Measurements from ENCODE around the gene MROH8. TPM values are rescaled to one million over a fixed set of nuclear protein-coding genes. Genes with fewer than 3 reads are reported as not detected.

The MROH8 gene
- total RNA-seq, 2 experiments from 2014 or later, result 2.1 to 3.1 TPM

- CTCF ChIA-PET, result no interaction called here
- POLR2A ChIA-PET, result no interaction called here
- H3K4me3 Mint-ChIP-seq, result no peak overlapping the region
Measured at GRCh38 chr20:37161830-37162549, 17.4 kb downstream of the MROH8 start.

GRCh38 chr20:37160683-37161082 is 18.7 kb downstream of the MROH8 start:
- Mint-ChIP-seq H3K36me3 (ENCODE audit: low read depth) (no peaks in the 10 kb centered on the region), H3K9me3 (no peaks in the 10 kb centered on the region), H3K4me3 (no peak overlapping the region), H3K27ac (no peak overlapping the region), H3K4me1 (ENCODE audit: low read depth) (no peaks in the 10 kb centered on the region), H3K27me3 (no peaks in the 10 kb centered on the region)
- POLR2A ChIA-PET, result no interaction called here
- no peak for DNase-seq
- TF ChIP-seq, protein P1, sequence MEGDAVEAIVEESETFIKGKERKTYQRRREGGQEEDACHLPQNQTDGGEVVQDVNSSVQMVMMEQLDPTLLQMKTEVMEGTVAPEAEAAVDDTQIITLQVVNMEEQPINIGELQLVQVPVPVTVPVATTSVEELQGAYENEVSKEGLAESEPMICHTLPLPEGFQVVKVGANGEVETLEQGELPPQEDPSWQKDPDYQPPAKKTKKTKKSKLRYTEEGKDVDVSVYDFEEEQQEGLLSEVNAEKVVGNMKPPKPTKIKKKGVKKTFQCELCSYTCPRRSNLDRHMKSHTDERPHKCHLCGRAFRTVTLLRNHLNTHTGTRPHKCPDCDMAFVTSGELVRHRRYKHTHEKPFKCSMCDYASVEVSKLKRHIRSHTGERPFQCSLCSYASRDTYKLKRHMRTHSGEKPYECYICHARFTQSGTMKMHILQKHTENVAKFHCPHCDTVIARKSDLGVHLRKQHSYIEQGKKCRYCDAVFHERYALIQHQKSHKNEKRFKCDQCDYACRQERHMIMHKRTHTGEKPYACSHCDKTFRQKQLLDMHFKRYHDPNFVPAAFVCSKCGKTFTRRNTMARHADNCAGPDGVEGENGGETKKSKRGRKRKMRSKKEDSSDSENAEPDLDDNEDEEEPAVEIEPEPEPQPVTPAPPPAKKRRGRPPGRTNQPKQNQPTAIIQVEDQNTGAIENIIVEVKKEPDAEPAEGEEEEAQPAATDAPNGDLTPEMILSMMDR (IDR thresholded peaks at IDR 0.05), result no peak
- no peak for ATAC-seq
- CTCF ChIA-PET, result no interaction called here
- intact Hi-C loops (cut with micrococcal nuclease), result no loop called here

More at GRCh38 chr20:37161830-37162549, 17.4 kb downstream of the MROH8 start:
- no peak for ATAC-seq
- Mint-ChIP-seq H3K4me1 (ENCODE audit: low read depth) (no peaks in the 10 kb centered on the region), H3K27me3 (no peaks in the 10 kb centered on the region), H3K9me3 (no peaks in the 10 kb centered on the region), H3K27ac (no peak overlapping the region), H3K36me3 (ENCODE audit: low read depth) (no peaks in the 10 kb centered on the region)
- TF ChIP-seq, protein P1 (IDR thresholded peaks at IDR 0.05), result no peak
- intact Hi-C loops (cut with micrococcal nuclease), result no loop called here
- DNase-seq, result no peak

DNA sequence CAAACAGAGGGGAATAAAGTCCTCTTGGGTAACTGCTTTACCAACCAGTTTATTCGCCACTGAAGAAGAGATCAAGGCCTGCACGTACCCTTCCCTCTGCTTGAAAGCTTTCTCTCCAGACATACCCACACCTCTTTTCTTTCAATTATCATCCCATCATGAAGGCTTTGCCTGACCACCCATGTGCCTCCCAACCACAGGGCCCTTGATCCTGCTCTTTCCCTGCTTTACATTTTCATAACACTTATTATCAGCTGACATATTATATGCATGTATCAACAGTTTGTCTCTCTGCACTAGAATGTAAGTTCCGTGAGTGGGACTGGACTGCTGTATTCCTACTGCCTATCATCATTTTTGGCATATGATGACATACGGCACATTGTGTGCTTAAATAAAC is 21.1 kb downstream of the MROH8 start:
- H3K36me3 Mint-ChIP-seq (ENCODE audit: low read depth), result no peaks in the 10 kb centered on the region
- TF ChIP-seq, protein P1 (IDR thresholded peaks at IDR 0.05), result no peak
- no peaks in the 10 kb centered on the region for H3K4me1 Mint-ChIP-seq (ENCODE audit: low read depth)
- POLR2A ChIA-PET, result no interaction called here
- no peak for DNase-seq
- H3K9me3 Mint-ChIP-seq, result no peaks in the 10 kb centered on the region
- CTCF ChIA-PET, result no interaction called here
- no peak for ATAC-seq
- H3K27me3 Mint-ChIP-seq, result no peaks in the 10 kb centered on the region
- intact Hi-C loops (cut with micrococcal nuclease), result no loop called here
- H3K4me3 Mint-ChIP-seq, result no peak overlapping the region
- H3K27ac Mint-ChIP-seq, result no peak overlapping the region

GRCh38 chr20:37155987-37156386 is 23.4 kb downstream of the MROH8 start:
- TF ChIP-seq, protein P1 (IDR thresholded peaks at IDR 0.05), result no peak
- H3K36me3 Mint-ChIP-seq (ENCODE audit: low read depth), result no peaks in the 10 kb centered on the region
- ChIA-PET CTCF (interaction anchor here (1.9 kb wide), 1 partner anchor 40 kb away, joined by 8 read pairs; no protein-coding TSS in a partner anchor), POLR2A (no interaction called here)
- DNase-seq (no peak), ATAC-seq (no peak)
- intact Hi-C loops (cut with micrococcal nuclease), result no loop called here
- no peak overlapping the region for H3K27ac Mint-ChIP-seq
- no peaks in the 10 kb centered on the region for H3K9me3 Mint-ChIP-seq
- H3K4me3 Mint-ChIP-seq, result no peak overlapping the region
- H3K27me3 Mint-ChIP-seq, result no peaks in the 10 kb centered on the region
- H3K4me1 Mint-ChIP-seq (ENCODE audit: low read depth), result no peaks in the 10 kb centered on the region

DNA sequence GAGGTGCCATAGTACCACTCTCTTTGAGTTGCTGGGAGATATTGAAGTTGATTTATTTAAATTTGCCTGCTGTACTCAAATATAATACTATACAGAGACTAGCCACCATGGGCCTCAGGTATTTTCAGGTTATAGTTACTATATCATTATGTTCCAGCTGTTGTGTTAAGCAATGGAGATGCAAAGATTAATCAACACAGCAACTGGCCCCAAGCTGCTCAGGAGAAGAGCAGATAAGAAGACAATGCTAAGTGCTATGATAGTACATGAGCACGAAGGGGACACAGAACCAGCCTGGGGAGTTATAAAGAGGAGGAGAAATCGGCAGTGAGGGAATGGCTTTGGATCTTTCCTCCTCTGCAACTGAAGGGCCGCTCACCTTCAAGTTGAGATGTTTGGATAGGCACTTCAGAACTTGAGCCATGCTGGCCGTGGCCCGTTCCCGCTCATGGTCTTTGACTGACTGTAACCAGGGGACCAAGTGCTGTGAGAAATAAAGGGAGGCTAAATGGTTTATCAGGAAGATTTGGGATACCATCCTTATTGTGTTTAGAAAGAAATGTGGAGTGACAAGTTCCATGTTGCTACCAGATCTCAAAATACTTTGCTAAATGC is 24.6 kb downstream of the MROH8 start:
- no peaks in the 10 kb centered on the region for H3K36me3 Mint-ChIP-seq (ENCODE audit: low read depth)
- intact Hi-C loops (cut with micrococcal nuclease), result no loop called here
- POLR2A ChIA-PET, result no interaction called here
- TF ChIP-seq, protein P1 (IDR thresholded peaks at IDR 0.05), result no peak
- H3K4me3 Mint-ChIP-seq, result no peak overlapping the region
- H3K27ac Mint-ChIP-seq, result no peak overlapping the region
- no peaks in the 10 kb centered on the region for H3K27me3 Mint-ChIP-seq
- ATAC-seq (no peak), DNase-seq (no peak)
- CTCF ChIA-PET, result interaction anchor here (1.9 kb wide), 1 partner anchor 41 kb away, joined by 8 read pairs; no protein-coding TSS in a partner anchor
- no peaks in the 10 kb centered on the region for H3K9me3 Mint-ChIP-seq
- no peaks in the 10 kb centered on the region for H3K4me1 Mint-ChIP-seq (ENCODE audit: low read depth)
